GM12878 (cell line): ENCODE data around the gene FDX2. TPM values are rescaled to one million over a fixed set of nuclear protein-coding genes. Genes with fewer than 3 reads are reported as not detected.

Experiments used
- BACH1 ChIP-seq: fragments of 450-650 bp; IDR thresholded peaks from 2 replicates; pipeline ENCODE4 v1.6.1; 2017; ENCODE audit warnings: mild to moderate bottlenecking, borderline replicate concordance
- BCLAF1 ChIP-seq: fragments of 450-650 bp; IDR thresholded peaks from 2 replicates; pipeline ENCODE4 v1.6.1; 2017; ENCODE audit warnings: antibody characterized with exemption, mild to moderate bottlenecking, moderate library complexity
- BRCA1 ChIP-seq: IDR thresholded peaks from 2 replicates; pipeline ENCODE4 v1.6.1; 2011; ENCODE audit warnings: low read depth, low read length, improper control_type of control experiment
- CHD4 ChIP-seq: fragments of 200-600 bp; sonication (generic); IDR thresholded peaks from 2 replicates; pipeline ENCODE4 v1.6.1; 2016; ENCODE audit warnings: mild to moderate bottlenecking
- CTCF ChIP-seq, 3 experiments: IDR thresholded peaks in 2 of 3; conservative IDR thresholded peaks in 1 of 3; 2 replicates each; pipeline ENCODE4 v1.5.1; 2011; ENCODE audit warnings: low read depth in 3 of 3, low read length in 3 of 3, mild to moderate bottlenecking in 3 of 3, control low read depth in 2 of 3, moderate library complexity in 2 of 3, inconsistent platforms in 1 of 3, mixed read lengths in 1 of 3; ENCODE audit not compliant: control insufficient read depth in 2 of 3, insufficient read depth in 1 of 3; ENCODE audit errors: extremely low read depth in 1 of 3
- ETV6 ChIP-seq, 2 experiments: fragments of 450-650 bp in 1 of 2; IDR thresholded peaks in 1 of 2; conservative IDR thresholded peaks in 1 of 2; 2 replicates each; pipeline ENCODE4 v1.6.1; 2014; ENCODE audit warnings: antibody characterized with exemption in 1 of 2, borderline replicate concordance in 1 of 2, low read depth in 1 of 2, mild to moderate bottlenecking in 1 of 2, moderate library complexity in 1 of 2
- FOS ChIP-seq: IDR thresholded peaks from 3 replicates; pipeline ENCODE4 v1.6.1; 2011; ENCODE audit warnings: borderline replicate concordance; ENCODE audit not compliant: insufficient read length; ENCODE audit errors: extremely low read depth
- JUND ChIP-seq: IDR thresholded peaks from 2 replicates; pipeline ENCODE4 v1.6.1; 2012; ENCODE audit warnings: low read depth, mild to moderate bottlenecking, low read length, improper control_type of control experiment, moderate library complexity
- PKNOX1 ChIP-seq: fragments of 450-650 bp; IDR thresholded peaks from 2 replicates; pipeline ENCODE4 v1.6.1; 2016; ENCODE audit warnings: mild to moderate bottlenecking
- POU2F2 ChIP-seq: IDR thresholded peaks from 3 replicates; pipeline ENCODE4 v1.6.1; 2011; ENCODE audit warnings: low read depth, mild to moderate bottlenecking, low read length, borderline replicate concordance
- RELA ChIP-seq: fragments of 450-650 bp; IDR thresholded peaks from 2 replicates; pipeline ENCODE4 v1.8.0; 2014; ENCODE audit warnings: borderline replicate concordance; ENCODE audit not compliant: partially characterized antibody
- SIN3A ChIP-seq: IDR thresholded peaks from 2 replicates; pipeline ENCODE4 v1.6.1; 2012; ENCODE audit warnings: low read depth, low read length, improper control_type of control experiment
- SIX5 ChIP-seq: IDR thresholded peaks from 2 replicates; pipeline ENCODE4 v1.6.1; 2011; ENCODE audit warnings: mild to moderate bottlenecking, low read depth, low read length, moderate library complexity; ENCODE audit not compliant: severe bottlenecking
- SREBF1 ChIP-seq: IDR thresholded peaks from 2 replicates; pipeline ENCODE4 v1.6.1; 2012; ENCODE audit warnings: mild to moderate bottlenecking, low read length
- SUPT20H ChIP-seq: IDR thresholded peaks from 2 replicates; pipeline ENCODE4 v1.6.1; 2011; ENCODE audit warnings: low read depth, mild to moderate bottlenecking, low read length, moderate library complexity, borderline replicate concordance; ENCODE audit not compliant: control insufficient read depth
- TARDBP ChIP-seq: IDR thresholded peaks from 2 replicates; pipeline ENCODE4 v1.6.1; 2016; ENCODE audit warnings: borderline replicate concordance
- USF2 ChIP-seq: IDR thresholded peaks from 2 replicates; pipeline ENCODE4 v1.6.1; 2011; ENCODE audit warnings: low read depth, low read length, improper control_type of control experiment, borderline replicate concordance
- ZNF592 ChIP-seq: fragments of 450-650 bp; IDR thresholded peaks from 2 replicates; pipeline ENCODE4 v1.6.1; 2017; ENCODE audit warnings: mild to moderate bottlenecking, moderate library complexity
- ZNF622 ChIP-seq: fragments of 450-650 bp; IDR thresholded peaks from 2 replicates; pipeline ENCODE4 v1.6.1; 2017; ENCODE audit warnings: mild to moderate bottlenecking, inconsistent platforms
- polyA plus RNA-seq, 11 experiments: library from polyadenylated mRNA; depleted of rRNA in 4 of 11; unstranded in 6 of 11; stranded (reverse) in 5 of 11; fragments of >200 nt; fragmentation: Nextera tagmentation in 4 of 11; fragmentation: Illumina TruSeq in 1 of 11; extraction: Ambion mirVana in 4 of 11; extraction: Trizol in 1 of 11; gene quantifications; 1 replicate in 1 of 11; 2 replicates in 10 of 11; pipeline versions ENCODE4 v1.2.1 to v1.2.3, GENCODE V29; 2011 to 2016; ENCODE audit warnings: inconsistent platforms in 2 of 11, missing spikeins in 2 of 11, low read depth in 1 of 11
- total RNA-seq, 4 experiments: library from RNA; depleted of rRNA in 3 of 4; stranded (reverse); fragments of >200 nt in 3 of 4; fragmentation: Illumina TruSeq in 1 of 4; extraction: Trizol in 1 of 4; gene quantifications; 2 replicates each; pipeline versions ENCODE4 v1.2.1 to v1.2.3, GENCODE V29; 2013 to 2021

The FDX2 gene
- total and polyA plus RNA-seq, 10 of the 15 experiments (the other 5 are each of a cell fraction or from before 2014, with no cell fraction given) = 1.4 to 50.4 (median 24.7) TPM

GRCh38 chr19:10271543-10272086 is 44.2 kb downstream of the FDX2 start (continued):
- TF ChIP-seq ZNF592 (no peak), BACH1 (peak; percentile 24), SUPT20H (no peak), BRCA1 (no peak), POU2F2 (0 out of 3 replicates have a peak, but pooled peaks have one; percentile 65), ZNF622 (no peak), SREBF1 (no peak), FOS (no peak), CHD4 (no peak), ETV6 (conservative IDR thresholded peaks at IDR 0.05 in 1 of 2, IDR thresholded peaks at IDR 0.05 in 1 of 2; ENCODE audit: borderline replicate concordance in 1 of 2, low read depth in 1 of 2) (peak in 1 of 2 experiments; percentile 57; a peak in 2 of 4 replicates), JUND (no peak), TARDBP (peak; percentile 24; the same call in 1 of the 2 replicates), CTCF (IDR thresholded peaks at IDR 0.05 in 2 of 3, conservative IDR thresholded peaks at IDR 0.05 in 1 of 3; ENCODE audit: control insufficient read depth in 2 of 3, extremely low read depth in 1 of 3, insufficient read depth in 1 of 3, low read depth in 3 of 3, low read length in 3 of 3) (no peak), SIN3A (no peak), USF2 (no peak), PKNOX1 (peak; percentile 87), BCLAF1 (no peak), RELA (peak; percentile 98), SIX5 (no peak)
